WTC11 (cell line): ENCODE results near the gene CLDN6.

Experiments used
- ELF4 ChIP-seq: sonication (generic); formaldehyde crosslinking; IDR thresholded peaks from 2 replicates; pipeline ENCODE4 v1.8.1; 2022; ENCODE audit warnings: low read depth, mild to moderate bottlenecking, moderate library complexity, missing genetic modification reagents
- RORB ChIP-seq: fragments of 250-450 bp; sonication (Bioruptor Pico); IDR thresholded peaks from 2 replicates; pipeline ENCODE4 v1.9.0; 2021; ENCODE audit warnings: mild to moderate bottlenecking
- TF ChIP-seq, protein P1 (sequence below): fragments of 200-600 bp; IDR thresholded peaks from 2 replicates; pipeline ENCODE4 v1.8.0; 2022; ENCODE audit warnings: antibody characterized with exemption
- TF ChIP-seq, protein P2 (sequence below): sonication (generic); formaldehyde crosslinking; IDR thresholded peaks from 2 replicates; pipeline ENCODE4 v1.8.0; 2022; ENCODE audit warnings: mild to moderate bottlenecking, missing genetic modification reagents
- TF ChIP-seq, protein P3 (sequence below): sonication (generic); formaldehyde crosslinking; conservative IDR thresholded peaks from 2 replicates; pipeline ENCODE4 v1.8.1; 2023; ENCODE audit warnings: mild to moderate bottlenecking, low read depth, missing genetic modification reagents, moderate library complexity
- TF ChIP-seq, protein P4 (sequence below): sonication (generic); formaldehyde crosslinking; IDR thresholded peaks from 2 replicates; pipeline ENCODE4 v1.8.0; 2022; ENCODE audit warnings: mild to moderate bottlenecking, missing genetic modification reagents
- TF ChIP-seq, protein P5 (sequence below): sonication (generic); formaldehyde crosslinking; IDR thresholded peaks from 2 replicates; pipeline ENCODE4 v1.8.1; 2022; ENCODE audit warnings: mild to moderate bottlenecking, missing genetic modification reagents, moderate library complexity, borderline replicate concordance

DNA sequence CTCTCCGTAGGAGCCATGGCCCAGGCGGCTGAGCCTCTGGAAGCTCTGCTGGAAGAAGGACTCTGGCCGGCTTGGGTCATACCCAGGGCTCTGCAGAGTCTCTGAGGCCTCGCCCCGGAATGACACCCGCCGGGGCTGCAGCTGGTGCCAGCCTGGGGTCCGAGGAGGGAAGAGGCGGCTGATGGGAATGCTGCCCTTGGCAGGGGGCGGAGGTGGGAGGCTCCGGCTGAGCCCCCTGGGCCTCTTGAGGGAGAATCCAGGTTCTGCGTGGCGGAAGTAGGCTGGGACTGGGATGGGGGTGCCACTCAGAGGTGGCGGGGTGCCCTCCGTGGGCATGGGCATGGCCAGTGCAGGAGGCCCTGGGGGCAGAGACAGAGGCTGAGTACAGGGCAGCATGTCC is 41.3 kb downstream of the CLDN6 start:
- TF ChIP-seq, protein P1, sequence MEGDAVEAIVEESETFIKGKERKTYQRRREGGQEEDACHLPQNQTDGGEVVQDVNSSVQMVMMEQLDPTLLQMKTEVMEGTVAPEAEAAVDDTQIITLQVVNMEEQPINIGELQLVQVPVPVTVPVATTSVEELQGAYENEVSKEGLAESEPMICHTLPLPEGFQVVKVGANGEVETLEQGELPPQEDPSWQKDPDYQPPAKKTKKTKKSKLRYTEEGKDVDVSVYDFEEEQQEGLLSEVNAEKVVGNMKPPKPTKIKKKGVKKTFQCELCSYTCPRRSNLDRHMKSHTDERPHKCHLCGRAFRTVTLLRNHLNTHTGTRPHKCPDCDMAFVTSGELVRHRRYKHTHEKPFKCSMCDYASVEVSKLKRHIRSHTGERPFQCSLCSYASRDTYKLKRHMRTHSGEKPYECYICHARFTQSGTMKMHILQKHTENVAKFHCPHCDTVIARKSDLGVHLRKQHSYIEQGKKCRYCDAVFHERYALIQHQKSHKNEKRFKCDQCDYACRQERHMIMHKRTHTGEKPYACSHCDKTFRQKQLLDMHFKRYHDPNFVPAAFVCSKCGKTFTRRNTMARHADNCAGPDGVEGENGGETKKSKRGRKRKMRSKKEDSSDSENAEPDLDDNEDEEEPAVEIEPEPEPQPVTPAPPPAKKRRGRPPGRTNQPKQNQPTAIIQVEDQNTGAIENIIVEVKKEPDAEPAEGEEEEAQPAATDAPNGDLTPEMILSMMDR = no peak
- TF ChIP-seq ELF4 (CRISPR knock-in tag) (no peak), RORB (CRISPR knock-in tag) (no peak)
- TF ChIP-seq, protein P2, sequence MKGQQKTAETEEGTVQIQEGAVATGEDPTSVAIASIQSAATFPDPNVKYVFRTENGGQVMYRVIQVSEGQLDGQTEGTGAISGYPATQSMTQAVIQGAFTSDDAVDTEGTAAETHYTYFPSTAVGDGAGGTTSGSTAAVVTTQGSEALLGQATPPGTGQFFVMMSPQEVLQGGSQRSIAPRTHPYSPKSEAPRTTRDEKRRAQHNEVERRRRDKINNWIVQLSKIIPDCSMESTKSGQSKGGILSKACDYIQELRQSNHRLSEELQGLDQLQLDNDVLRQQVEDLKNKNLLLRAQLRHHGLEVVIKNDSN (CRISPR knock-in tag) = no peak
- TF ChIP-seq, protein P3, sequence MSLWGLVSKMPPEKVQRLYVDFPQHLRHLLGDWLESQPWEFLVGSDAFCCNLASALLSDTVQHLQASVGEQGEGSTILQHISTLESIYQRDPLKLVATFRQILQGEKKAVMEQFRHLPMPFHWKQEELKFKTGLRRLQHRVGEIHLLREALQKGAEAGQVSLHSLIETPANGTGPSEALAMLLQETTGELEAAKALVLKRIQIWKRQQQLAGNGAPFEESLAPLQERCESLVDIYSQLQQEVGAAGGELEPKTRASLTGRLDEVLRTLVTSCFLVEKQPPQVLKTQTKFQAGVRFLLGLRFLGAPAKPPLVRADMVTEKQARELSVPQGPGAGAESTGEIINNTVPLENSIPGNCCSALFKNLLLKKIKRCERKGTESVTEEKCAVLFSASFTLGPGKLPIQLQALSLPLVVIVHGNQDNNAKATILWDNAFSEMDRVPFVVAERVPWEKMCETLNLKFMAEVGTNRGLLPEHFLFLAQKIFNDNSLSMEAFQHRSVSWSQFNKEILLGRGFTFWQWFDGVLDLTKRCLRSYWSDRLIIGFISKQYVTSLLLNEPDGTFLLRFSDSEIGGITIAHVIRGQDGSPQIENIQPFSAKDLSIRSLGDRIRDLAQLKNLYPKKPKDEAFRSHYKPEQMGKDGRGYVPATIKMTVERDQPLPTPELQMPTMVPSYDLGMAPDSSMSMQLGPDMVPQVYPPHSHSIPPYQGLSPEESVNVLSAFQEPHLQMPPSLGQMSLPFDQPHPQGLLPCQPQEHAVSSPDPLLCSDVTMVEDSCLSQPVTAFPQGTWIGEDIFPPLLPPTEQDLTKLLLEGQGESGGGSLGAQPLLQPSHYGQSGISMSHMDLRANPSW = no peak
- TF ChIP-seq, protein P4, sequence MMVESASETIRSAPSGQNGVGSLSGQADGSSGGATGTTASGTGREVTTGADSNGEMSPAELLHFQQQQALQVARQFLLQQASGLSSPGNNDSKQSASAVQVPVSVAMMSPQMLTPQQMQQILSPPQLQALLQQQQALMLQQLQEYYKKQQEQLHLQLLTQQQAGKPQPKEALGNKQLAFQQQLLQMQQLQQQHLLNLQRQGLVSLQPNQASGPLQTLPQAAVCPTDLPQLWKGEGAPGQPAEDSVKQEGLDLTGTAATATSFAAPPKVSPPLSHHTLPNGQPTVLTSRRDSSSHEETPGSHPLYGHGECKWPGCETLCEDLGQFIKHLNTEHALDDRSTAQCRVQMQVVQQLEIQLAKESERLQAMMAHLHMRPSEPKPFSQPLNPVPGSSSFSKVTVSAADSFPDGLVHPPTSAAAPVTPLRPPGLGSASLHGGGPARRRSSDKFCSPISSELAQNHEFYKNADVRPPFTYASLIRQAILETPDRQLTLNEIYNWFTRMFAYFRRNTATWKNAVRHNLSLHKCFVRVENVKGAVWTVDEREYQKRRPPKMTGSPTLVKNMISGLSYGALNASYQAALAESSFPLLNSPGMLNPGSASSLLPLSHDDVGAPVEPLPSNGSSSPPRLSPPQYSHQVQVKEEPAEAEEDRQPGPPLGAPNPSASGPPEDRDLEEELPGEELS (CRISPR knock-in tag) = no peak
- TF ChIP-seq, protein P5, sequence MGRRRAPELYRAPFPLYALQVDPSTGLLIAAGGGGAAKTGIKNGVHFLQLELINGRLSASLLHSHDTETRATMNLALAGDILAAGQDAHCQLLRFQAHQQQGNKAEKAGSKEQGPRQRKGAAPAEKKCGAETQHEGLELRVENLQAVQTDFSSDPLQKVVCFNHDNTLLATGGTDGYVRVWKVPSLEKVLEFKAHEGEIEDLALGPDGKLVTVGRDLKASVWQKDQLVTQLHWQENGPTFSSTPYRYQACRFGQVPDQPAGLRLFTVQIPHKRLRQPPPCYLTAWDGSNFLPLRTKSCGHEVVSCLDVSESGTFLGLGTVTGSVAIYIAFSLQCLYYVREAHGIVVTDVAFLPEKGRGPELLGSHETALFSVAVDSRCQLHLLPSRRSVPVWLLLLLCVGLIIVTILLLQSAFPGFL (CRISPR knock-in tag) = no peak
